Right lobe of liver (tissue), 6 donors: ENCODE results near the gene SULF2. TPM values are rescaled to one million over a fixed set of nuclear protein-coding genes. Genes with fewer than 3 reads are reported as not detected.
A peak's percentile ranks its signal among the peaks of the same experiment; 100 is the strongest.

ENCODE experiments used
- ATAC-seq, 4 donors: fragments of 200-7000 bp; cut with Tn5 transposase; one replicate each; pipeline ENCODE4 v1.9.1; 2020; ENCODE audit warnings: mild to moderate bottlenecking in 4 of 4, moderate library complexity in 4 of 4
- DNase-seq, 3 donors: peaks; one replicate each; pipeline ENCODE4 v3.0.0-alpha.2; 2020
- H3K27ac ChIP-seq, 3 donors: fragments of 200-600 bp; one replicate each; pipeline ENCODE4 v1.8.0; 2022
- H3K27me3 ChIP-seq, 2 donors: fragments of 200-600 bp; one replicate each; pipeline ENCODE4 v1.8.0; 2022
- H3K36me3 ChIP-seq, 4 donors: fragments of 200-600 bp; sonication (generic) in 1 of 4; one replicate each; pipeline versions ENCODE4 v1.5.1 to v1.8.0; 2017 to 2022; ENCODE audit warnings: control low read depth in 1 of 4
- H3K4me1 ChIP-seq, 4 donors: fragments of 200-600 bp; sonication (generic) in 1 of 4; one replicate each; pipeline versions ENCODE4 v1.5.1 to v1.8.0; 2017 to 2022; ENCODE audit warnings: control low read depth in 1 of 4
- H3K4me3 ChIP-seq, 3 donors: fragments of 200-600 bp; one replicate each; pipeline ENCODE4 v1.8.0; 2022
- H3K9me3 ChIP-seq, 4 donors: fragments of 200-600 bp; sonication (generic) in 1 of 4; one replicate each; pipeline versions ENCODE4 v1.5.1 to v1.8.0; 2017 to 2022; ENCODE audit warnings: control low read depth in 1 of 4
- CTCF ChIP-seq, 4 donors: fragments of 200-600 bp in 3 of 4; fragments of 450-650 bp in 1 of 4; IDR thresholded peaks; one replicate each; pipeline versions ENCODE4 v1.5.1 to v1.8.0; 2016 to 2022; ENCODE audit warnings: antibody characterized with exemption in 4 of 4, mild to moderate bottlenecking in 2 of 4
- POLR2A ChIP-seq: fragments of 450-650 bp; IDR thresholded peaks from one replicate; pipeline ENCODE4 v1.6.1; 2017; ENCODE audit warnings: antibody characterized with exemption, mild to moderate bottlenecking
- WGBS: methylation state at CpG from one replicate; pipeline ENCODE4 v1.1.6; 2018; ENCODE audit warnings: low coverage, low lambda C conversion rate; ENCODE audit not compliant: insufficient coverage; ENCODE audit errors: missing lambda C conversion rate; 5-methylcytosine and 5-hydroxymethylcytosine counted together
- intact Hi-C, 2 donors: fragments of 100-400 bp; cut with DNase I; formaldehyde crosslinking; loops; one replicate each; pipeline versions ENCODE4 v1.11.2 to v1.14.1; 2022
- total RNA-seq, 6 experiments: library from RNA; depleted of rRNA in 2 of 6; stranded (reverse); fragments of >200 nt in 2 of 6; fragmentation: NEBNext Ultra II Directional in 3 of 6; extraction: Animal tissue kit (Norgen Biotek cat#: 25700) in 3 of 6; gene quantifications; one replicate each; pipeline versions ENCODE4 v1.1.0 to v1.2.4, GENCODE V29; 2016 to 2023
- donor health status: DM: no; HTN: yes; CAD: no.
- donor health status: DM: no; HTN: no; CAD: no.
- donor health status: DM: no; HTN: no; CAD: no.
- donor health status: DM: no; HTN: yes; CAD: no.
- donor health status: DM: no; HTN: yes; CAD: no.

Gene SULF2
- total RNA-seq, 6 experiments from 2014 or later: 6.1 to 92.0 (median 48.3) TPM

DNA sequence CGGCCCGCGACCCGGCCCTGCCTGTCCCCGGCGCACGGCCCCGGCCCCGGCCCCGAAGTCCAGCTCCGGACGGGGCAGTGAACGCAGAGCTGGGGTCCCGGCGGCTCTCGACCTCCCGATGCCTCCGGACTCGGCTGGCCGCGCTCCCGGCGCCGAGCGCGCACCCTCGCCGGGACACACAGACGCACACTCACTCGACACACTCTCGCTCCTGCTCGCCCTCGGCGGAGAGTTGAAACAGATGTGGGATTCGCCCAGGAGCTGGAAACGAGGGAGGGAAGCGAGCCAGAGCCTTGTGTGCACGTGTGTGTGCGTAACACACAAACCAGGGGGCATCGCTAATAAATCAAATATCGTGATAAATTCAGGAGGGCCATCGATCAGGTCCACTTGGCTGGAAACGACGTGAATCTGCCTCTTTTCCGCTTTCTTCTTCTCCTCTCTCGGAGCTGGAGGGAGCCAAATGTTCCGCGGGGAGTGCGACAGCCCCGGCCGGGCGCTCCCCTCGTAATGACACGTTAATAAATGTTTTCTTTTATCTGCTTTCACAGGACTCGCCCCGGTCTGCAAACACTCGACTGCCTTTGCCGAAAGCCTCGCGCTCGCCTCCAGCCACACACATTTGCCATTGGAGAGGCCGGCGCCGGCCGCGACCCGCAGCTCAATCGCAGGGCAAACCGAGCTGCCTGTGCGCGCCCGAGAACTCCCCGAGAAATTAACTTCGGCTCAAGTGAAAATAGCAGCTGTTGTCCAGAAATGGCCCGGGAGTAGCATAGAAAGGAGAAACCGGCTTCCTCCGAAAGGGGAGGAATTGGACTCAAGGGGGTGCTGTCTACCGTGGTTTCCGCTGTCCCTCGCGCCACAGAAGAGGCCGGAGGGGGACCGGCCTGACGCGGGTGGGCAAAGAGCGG, 828 bp upstream of the SULF2 start:
- Histone ChIP-seq H3K27ac (peak overlapping the region in 2 of 3 donors; percentile 30 to 51), H3K36me3 (no peaks in the 10 kb centered on the region), H3K27me3 (no peaks in the 10 kb centered on the region), H3K9me3 (no peaks in the 10 kb centered on the region), H3K4me3 (peak overlapping the region; percentile 33 to 53 (median 48)), H3K4me1 (peaks cover 0 to 16% (median 2%) of the 10 kb centered on the region in 4 donors)
- DNase-seq: peak; percentile 49 to 76 (median 66)
- intact Hi-C loops: loop anchor here in 1 of 2 donors (10.0 kb wide), 1 partner anchor 111 kb away; no protein-coding TSS in a partner anchor
- WGBS: 0% methylated on average over 44 of the region's 86 CpGs
- peak; percentile 56 to 68 (median 57) for TF ChIP-seq CTCF (IDR thresholded peaks at IDR 0.05)
- TF ChIP-seq POLR2A: peak; percentile 35
- peak; percentile 76 to 85 (median 77) for ATAC-seq

GRCh38 chr20:47784599-47785310, 526 bp downstream of the SULF2 start:
- no peaks in the 10 kb centered on the region for H3K9me3 ChIP-seq
- peak; percentile 37 to 62 (median 60) for DNase-seq
- no peak overlapping the region for H3K27ac ChIP-seq
- intact Hi-C loops: loop anchor here in 1 of 2 donors (10.0 kb wide), 1 partner anchor 110 kb away; no protein-coding TSS in a partner anchor
- no peaks in the 10 kb centered on the region for H3K36me3 ChIP-seq
- H3K4me3 ChIP-seq: peak overlapping the region; percentile 35 to 55 (median 49)
- 0% methylated on average over 21 of the region's 69 CpGs for WGBS
- peak; percentile 12 to 37 (median 28) for ATAC-seq
- no peak for TF ChIP-seq POLR2A
- TF ChIP-seq CTCF (IDR thresholded peaks at IDR 0.05): peak in 1 of 4 donors; percentile 17
- H3K27me3 ChIP-seq: no peaks in the 10 kb centered on the region
- H3K4me1 ChIP-seq: peaks cover 0 to 16% (median 2%) of the 10 kb centered on the region in 4 donors

DNA sequence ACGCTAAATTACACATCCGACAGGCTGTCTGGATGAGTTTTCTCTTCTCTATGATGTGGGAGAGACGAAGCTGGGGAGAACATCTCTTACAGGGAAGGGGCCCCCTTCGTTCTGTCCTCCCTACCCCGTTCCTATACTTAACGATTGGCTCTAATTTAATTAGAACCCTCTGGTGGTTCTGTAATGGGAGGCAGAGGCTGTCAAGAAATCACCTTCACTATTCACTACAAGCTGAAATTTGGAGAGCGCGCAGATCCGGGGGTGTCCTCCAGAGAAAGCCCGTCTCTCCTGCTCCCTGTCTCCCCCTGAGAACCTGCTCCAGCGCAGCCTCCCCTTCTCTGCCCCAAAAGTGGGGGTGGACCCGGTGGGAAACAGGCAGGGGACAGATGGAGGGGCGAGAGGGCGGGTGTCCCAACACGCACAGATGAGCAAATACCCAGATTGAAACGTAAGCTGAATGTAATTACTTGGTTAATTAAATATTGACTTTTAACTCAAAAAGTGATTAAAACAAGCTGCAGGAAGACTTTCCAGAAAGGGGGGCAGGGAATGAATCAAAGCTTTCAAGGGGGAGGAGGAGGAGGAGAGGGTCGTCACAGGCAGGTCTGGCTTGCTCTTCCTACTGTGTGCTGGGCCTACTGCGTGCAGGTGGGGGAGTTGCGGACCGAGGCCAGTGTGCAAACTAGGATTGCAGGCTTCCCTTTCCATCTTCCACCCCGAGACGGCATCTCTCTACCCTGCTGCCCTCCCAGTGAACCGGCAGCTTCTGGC, 1.3 kb downstream of the SULF2 start:
- no peaks in the 10 kb centered on the region for H3K9me3 ChIP-seq
- WGBS: 44% methylated on average over 23 of the region's 23 CpGs
- H3K27ac ChIP-seq: no peak overlapping the region

More for the DNA sequence above, 1.3 kb downstream of the SULF2 start:
- H3K4me3 ChIP-seq: peak overlapping the region; percentile 35 to 55 (median 49)
- DNase-seq: no peak
- ATAC-seq: no peak
- intact Hi-C loops: loop anchor here in 1 of 2 donors (10.0 kb wide), 1 partner anchor 109 kb away; no protein-coding TSS in a partner anchor
- no peaks in the 10 kb centered on the region for H3K27me3 ChIP-seq
- no peaks in the 10 kb centered on the region for H3K36me3 ChIP-seq
- H3K4me1 ChIP-seq: peaks cover 0 to 16% (median 4%) of the 10 kb centered on the region in 4 donors
- no peak for TF ChIP-seq CTCF (IDR thresholded peaks at IDR 0.05)
- no peak for TF ChIP-seq POLR2A
